LNCAP (cell line): ENCODE measurements around the gene ARHGEF10L.

Experiments used
- TF ChIP-seq, protein P1 (sequence below): fragments of 450-650 bp; IDR thresholded peaks from 2 replicates; pipeline ENCODE4 v1.5.1; 2017; ENCODE audit warnings: mild to moderate bottlenecking

ARHGEF10L gene, protein sequence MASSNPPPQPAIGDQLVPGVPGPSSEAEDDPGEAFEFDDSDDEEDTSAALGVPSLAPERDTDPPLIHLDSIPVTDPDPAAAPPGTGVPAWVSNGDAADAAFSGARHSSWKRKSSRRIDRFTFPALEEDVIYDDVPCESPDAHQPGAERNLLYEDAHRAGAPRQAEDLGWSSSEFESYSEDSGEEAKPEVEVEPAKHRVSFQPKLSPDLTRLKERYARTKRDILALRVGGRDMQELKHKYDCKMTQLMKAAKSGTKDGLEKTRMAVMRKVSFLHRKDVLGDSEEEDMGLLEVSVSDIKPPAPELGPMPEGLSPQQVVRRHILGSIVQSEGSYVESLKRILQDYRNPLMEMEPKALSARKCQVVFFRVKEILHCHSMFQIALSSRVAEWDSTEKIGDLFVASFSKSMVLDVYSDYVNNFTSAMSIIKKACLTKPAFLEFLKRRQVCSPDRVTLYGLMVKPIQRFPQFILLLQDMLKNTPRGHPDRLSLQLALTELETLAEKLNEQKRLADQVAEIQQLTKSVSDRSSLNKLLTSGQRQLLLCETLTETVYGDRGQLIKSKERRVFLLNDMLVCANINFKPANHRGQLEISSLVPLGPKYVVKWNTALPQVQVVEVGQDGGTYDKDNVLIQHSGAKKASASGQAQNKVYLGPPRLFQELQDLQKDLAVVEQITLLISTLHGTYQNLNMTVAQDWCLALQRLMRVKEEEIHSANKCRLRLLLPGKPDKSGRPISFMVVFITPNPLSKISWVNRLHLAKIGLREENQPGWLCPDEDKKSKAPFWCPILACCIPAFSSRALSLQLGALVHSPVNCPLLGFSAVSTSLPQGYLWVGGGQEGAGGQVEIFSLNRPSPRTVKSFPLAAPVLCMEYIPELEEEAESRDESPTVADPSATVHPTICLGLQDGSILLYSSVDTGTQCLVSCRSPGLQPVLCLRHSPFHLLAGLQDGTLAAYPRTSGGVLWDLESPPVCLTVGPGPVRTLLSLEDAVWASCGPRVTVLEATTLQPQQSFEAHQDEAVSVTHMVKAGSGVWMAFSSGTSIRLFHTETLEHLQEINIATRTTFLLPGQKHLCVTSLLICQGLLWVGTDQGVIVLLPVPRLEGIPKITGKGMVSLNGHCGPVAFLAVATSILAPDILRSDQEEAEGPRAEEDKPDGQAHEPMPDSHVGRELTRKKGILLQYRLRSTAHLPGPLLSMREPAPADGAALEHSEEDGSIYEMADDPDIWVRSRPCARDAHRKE (N-terminal part only)

DNA sequence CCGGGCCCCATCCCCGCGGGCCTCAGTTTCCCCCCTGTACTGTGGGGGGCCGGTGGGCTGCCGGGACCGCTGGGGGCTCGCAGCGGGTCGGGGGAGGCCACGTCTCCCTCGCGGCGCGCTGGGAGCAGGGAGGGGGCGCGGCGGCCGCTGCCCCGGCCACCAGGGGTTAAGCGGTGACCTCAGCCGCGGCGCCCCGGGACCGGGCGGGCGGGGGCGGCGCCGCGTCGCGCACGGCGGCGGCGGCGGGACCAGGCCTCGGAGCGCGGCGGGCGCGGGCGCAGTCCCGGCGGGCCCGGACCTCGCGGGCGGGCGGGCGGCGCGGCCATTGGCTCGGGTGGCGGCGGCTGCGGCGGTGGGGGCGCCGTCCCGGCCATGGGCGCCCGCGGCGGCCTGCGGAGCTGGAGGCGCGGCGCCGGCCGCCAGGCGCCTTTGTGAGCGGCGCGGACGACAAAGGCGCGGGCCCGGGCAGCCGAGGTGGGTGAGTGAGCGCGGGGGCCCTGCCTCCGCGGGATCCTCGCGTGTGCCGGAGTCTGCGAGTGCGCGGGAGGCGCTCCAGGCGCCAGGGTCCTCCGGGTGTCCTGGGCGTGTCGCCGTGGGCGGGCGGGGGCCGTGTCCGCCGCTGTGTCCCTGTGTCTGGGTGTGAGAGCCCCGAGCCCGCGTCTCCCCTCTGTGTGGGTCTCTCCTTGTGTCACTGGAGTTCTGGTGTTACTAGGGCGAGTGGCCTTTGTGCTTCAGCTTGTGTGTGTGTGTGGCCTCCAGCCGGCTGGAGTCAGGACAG lies at the start of gene ARHGEF10L:
TSS of gene ARHGEF10L (plus strand) at position 222 of the 778 bp plus-strand sequence. CDS start 40,898 bp downstream, outside the sequence.
- TF ChIP-seq, protein P1, sequence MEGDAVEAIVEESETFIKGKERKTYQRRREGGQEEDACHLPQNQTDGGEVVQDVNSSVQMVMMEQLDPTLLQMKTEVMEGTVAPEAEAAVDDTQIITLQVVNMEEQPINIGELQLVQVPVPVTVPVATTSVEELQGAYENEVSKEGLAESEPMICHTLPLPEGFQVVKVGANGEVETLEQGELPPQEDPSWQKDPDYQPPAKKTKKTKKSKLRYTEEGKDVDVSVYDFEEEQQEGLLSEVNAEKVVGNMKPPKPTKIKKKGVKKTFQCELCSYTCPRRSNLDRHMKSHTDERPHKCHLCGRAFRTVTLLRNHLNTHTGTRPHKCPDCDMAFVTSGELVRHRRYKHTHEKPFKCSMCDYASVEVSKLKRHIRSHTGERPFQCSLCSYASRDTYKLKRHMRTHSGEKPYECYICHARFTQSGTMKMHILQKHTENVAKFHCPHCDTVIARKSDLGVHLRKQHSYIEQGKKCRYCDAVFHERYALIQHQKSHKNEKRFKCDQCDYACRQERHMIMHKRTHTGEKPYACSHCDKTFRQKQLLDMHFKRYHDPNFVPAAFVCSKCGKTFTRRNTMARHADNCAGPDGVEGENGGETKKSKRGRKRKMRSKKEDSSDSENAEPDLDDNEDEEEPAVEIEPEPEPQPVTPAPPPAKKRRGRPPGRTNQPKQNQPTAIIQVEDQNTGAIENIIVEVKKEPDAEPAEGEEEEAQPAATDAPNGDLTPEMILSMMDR, result no peak

DNA sequence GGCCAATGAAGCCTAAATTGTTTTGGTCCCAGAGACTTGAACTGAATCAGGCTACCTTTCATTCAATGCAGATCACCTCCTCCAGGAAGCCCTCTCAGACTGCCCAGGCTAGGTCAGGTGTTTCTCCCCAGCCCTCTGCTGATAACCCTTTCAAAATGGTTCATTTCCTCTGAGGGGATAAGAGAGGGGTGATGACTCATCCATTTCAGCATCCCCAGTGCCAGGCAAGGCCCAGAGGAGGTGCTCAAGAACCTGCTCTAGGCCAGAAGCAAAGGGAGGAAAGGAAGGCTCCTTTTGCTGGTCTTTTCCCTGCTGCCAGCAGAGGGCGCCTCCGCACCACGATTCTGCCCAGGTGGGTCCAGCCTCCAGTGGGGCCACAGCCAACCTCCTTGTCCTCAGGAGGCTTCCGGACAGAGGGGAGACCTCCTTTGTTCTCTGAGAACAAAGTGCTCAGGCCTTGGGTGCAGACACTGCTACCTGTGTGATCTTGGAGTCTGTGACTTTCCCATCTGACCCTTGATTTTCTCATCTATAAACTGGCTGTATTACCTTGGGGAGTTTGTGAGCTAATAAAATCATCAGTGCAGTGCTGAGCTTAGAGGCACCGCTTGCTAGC lies 45.3 kb upstream of the ARHGEF10L start:
- TF ChIP-seq, protein P1, result peak; percentile 71

DNA sequence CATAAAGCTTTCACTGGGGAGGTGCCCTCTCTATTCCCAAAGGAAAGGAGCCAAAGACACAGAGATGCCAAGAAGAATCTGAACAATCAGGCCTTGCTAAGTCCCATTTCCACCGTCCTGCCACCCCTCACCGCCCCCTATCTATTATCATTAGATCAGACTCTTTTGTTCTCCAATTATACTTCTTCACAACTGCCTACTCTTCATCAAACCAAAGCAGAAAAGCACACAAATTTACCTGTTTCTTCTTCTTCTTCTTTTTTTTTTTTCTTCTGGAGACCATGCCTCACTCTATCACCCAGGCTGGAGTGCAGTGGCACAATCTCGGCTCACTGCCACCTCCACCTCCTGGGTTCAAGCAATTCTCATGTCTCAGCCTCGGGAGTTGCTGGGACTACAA lies 43.1 kb upstream of the ARHGEF10L start:
- TF ChIP-seq, protein P1, result no peak

DNA sequence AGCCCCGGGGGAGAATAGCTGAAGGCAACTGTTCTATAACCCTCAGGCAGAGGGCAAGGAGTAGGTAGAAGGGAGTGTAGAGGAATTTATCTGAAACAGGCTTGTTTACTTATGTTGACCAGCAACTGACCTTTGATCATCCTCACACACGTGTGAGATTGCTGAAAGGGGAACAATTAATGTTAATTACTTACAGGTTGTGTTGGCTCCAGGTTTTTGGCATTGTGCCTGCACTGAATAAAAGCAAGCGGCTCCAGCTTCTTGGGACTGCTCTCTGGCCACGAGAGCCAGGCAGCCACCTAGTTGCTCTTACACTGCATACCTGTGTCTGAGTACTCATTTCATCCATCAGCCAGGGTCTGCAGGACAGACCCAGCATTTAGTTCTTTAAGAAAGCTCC lies 41.3 kb upstream of the ARHGEF10L start:
- TF ChIP-seq, protein P1, result no peak

DNA sequence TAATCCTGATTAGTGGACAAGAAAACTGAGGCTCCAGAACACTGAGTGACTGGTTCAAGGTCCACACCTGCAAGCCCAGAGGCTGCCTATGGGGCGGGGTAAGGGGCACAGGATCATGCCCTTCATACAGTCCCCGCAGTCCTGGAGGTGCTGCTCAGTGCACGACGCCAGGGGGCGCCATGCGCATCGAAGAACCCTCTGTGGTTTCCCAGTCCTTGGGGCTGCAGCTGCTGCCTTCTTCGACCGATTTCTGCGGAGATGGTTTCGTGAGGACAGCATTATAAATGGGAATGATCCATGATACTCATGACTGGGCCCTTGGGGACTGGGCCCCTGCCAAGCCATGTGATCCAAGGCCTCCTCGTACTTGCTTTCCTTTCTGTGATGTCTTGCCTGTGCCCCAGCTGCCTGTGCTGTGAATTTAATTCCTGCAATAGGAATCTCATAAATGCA lies 37.1 kb upstream of the ARHGEF10L start:
- TF ChIP-seq, protein P1, result peak; percentile 70

DNA sequence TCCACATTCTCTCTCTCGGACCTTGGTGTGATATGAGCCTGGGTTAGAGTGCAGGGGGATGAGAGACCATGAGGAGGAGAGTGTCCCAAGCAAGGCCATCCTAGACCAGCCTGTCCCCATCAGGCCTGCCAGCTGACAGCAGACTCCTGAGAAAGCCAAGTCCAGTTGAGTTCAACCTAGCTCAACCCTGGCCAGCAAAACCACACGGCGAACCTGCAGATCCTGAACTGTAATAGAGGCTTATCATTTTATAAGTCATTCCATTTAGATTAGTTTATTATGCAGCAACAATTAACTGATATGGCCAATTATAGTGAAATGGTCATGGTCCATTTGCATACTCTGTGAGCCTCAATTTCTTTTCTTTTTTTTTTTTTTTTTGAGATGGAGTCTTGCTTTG lies 36.4 kb upstream of the ARHGEF10L start:
- TF ChIP-seq, protein P1, result no peak
